HG03095 (cell line): ENCODE results near the gene KCNAB1.

ENCODE experiments used
- ATAC-seq: cut with Tn5 transposase; IDR thresholded peaks from one replicate; pipeline ENCODE4 v1.9.1; 2021; ENCODE audit warnings: moderate library complexity; ENCODE audit not compliant: unreplicated experiment

The KCNAB1 gene

GRCh38 chr3:156478891-156479290 is 358.5 kb downstream of the KCNAB1 start:
- ATAC-seq, result no peak

GRCh38 chr3:156479604-156480003 is 359.2 kb downstream of the KCNAB1 start:
- ATAC-seq, result no peak

- no peak for ATAC-seq
Measured at GRCh38 chr3:156480949-156481348, 360.6 kb downstream of the KCNAB1 start.

DNA sequence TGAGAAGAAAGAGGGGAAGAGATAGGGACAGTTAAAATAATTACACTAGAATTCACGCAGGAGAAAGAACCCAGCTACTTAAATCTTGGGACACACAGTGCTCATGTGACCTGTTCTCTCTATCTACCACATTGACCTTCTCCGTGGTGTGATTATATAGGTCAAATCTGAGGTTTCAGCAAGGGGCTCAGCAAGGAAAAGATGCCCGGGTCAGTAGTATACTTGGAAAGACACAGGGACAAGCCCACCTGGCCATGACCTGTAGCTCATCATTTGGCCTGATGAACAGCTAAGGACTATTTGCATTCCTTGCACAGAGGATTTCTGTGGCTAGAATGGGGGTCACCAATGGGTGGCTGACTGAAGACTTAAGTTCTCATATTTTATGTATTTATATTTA is 362.6 kb downstream of the KCNAB1 start:
- ATAC-seq, result peak; percentile 2

GRCh38 chr3:156483426-156483825 is 363.0 kb downstream of the KCNAB1 start:
- ATAC-seq, result peak; percentile 81

- peak; percentile 83 for ATAC-seq
Measured at GRCh38 chr3:156483961-156484787, 363.8 kb downstream of the KCNAB1 start.

DNA sequence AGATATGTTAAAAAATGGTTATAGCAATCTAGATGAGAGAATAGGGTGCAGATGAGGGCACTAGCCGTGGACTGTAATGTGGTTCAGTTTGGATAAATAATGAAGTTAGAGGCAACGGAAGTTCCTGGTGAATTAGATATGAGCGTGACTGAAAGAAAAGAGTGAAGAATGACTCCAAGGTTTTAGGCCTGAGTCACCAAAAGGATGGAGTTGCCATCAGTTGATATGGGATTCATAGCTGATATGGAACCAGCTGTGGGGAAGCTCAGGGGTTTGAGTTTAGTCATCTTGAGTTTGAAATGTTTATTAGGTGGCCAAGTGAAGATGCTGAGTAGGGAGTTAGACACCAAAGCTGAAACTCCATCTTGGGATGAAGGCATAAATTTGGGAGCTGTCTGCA is 368.4 kb downstream of the KCNAB1 start:
- no peak for ATAC-seq

DNA sequence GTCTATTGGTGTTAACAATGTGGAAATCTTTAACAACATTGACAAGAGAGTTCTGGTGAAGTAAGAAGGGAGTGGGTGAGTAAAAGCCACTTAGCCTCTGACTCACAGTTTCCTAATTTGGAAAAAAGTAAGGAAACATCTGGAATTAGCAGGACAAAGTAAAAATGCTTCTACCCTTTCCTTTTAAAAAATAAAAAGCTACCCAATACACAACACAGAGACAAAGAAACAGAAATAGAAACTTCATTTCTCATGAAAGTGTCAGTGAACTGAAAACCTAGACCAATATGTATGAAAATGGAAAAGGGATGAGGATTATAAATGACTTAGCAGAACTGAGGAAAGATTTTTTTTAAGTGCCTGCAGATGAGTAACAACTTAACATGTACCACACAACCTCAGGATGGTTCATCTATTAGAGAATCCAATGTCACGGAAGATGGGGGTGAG is 369.1 kb downstream of the KCNAB1 start:
- no peak for ATAC-seq

DNA sequence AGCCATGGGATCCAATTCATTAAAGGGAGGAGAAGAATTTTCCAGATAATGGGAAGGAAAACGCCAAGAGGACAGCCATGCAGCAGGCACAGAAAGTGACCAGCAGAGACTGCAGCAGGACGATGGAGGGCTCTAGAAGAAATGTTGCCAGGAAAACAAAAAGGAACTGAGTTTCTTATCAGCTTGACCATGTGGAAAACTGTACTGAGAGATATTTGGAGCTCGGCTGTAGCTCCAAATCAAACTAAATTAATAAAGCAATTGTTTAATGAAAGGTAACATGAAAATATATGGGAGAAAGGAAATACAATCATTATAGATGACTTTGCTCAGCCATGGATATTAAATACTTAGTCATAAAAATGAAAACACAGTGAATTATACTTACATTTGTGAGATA is 370.8 kb downstream of the KCNAB1 start:
- ATAC-seq, result no peak

- no peak for ATAC-seq
Measured at GRCh38 chr3:156492801-156493261, 372.5 kb downstream of the KCNAB1 start.

GRCh38 chr3:156493887-156494286 is 373.5 kb downstream of the KCNAB1 start:
- no peak for ATAC-seq

GRCh38 chr3:156495816-156496215 is 375.4 kb downstream of the KCNAB1 start:
- no peak for ATAC-seq

DNA sequence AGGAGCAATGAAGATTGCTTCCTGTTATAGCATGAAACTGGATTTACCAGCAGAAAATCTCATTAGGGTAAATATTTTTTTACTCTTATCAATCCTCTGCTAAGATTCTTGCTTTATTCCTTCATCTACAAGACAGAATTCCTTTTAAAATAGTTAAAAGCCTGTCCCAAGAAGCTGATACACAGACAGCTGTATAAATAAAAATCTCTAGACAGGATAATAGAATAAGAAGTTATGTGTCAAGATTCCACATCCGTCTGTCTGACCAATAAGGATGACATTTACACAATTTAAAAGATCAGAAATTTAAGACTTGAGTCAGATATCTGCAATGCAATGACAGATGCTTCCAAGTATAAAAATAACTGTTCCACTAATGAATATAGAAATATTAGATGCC is 376.9 kb downstream of the KCNAB1 start:
- no peak for ATAC-seq

DNA sequence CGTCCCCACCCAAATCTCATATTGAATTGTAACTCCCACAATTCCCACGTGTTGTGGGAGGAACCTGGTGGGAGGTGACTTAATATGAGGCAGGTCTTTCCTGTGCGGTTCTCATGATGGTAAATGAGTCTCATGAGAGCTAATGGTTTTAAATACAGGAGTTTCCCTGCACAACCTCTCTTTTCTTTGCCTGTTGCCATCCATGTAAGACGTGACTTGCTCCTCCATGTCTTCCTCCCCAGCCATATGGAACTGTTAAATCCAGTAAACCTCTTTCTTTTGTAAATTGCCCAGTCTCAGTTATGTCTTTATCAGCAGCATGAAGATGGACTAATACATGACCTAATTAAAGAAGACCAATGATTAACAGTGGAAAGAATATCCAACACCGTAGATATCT is 377.9 kb downstream of the KCNAB1 start:
- no peak for ATAC-seq

- no peak for ATAC-seq
Measured at GRCh38 chr3:156507285-156507684, 386.9 kb downstream of the KCNAB1 start.

- peak; percentile 85 for ATAC-seq
Measured at GRCh38 chr3:156509189-156510174, 389.1 kb downstream of the KCNAB1 start.

GRCh38 chr3:156511987-156512677 is 391.8 kb downstream of the KCNAB1 start:
- no peak for ATAC-seq

GRCh38 chr3:156513619-156514018 is 393.2 kb downstream of the KCNAB1 start:
- ATAC-seq, result no peak

GRCh38 chr3:156516284-156516683 is 395.9 kb downstream of the KCNAB1 start:
- no peak for ATAC-seq

GRCh38 chr3:156516961-156517360 is 396.6 kb downstream of the KCNAB1 start:
- no peak for ATAC-seq

GRCh38 chr3:156518726-156519125 is 398.3 kb downstream of the KCNAB1 start:
- ATAC-seq, result no peak
